Neural progenitor cell (in vitro differentiated cells): ENCODE data around the gene ZNF124. TPM values are rescaled to one million over a fixed set of nuclear protein-coding genes. Genes with fewer than 3 reads are reported as not detected.

Experiments used
- DNase-seq: peaks from one replicate; pipeline ENCODE4 v3.0.0-alpha.2; 2016; ENCODE audit warnings: low spot score
- H2AFZ ChIP-seq: fragments of 200-600 bp; sonication (generic); replicated peaks from 2 replicates; pipeline ENCODE4 v1.6.1; 2016; ENCODE audit warnings: antibody characterized with exemption
- H3F3A ChIP-seq: fragments of 200-600 bp; sonication (generic); 2 replicates; pipeline ENCODE4 v1.6.1; 2016; ENCODE audit warnings: antibody characterized with exemption, low read depth
- H3K27ac ChIP-seq: fragments of 200-600 bp; sonication (generic); 2 replicates; pipeline ENCODE4 v1.5.1; 2016; ENCODE audit warnings: mild to moderate bottlenecking
- H3K27me3 ChIP-seq: fragments of 200-600 bp; sonication (generic); 2 replicates; pipeline ENCODE4 v1.6.1; 2016; ENCODE audit warnings: mild to moderate bottlenecking, moderate library complexity
- H3K36me3 ChIP-seq: fragments of 200-600 bp; sonication (generic); 2 replicates; pipeline ENCODE4 v1.5.1; 2016
- H3K4me1 ChIP-seq: fragments of 200-600 bp; sonication (generic); 2 replicates; pipeline ENCODE4 v1.6.1; 2016; ENCODE audit warnings: mixed run types
- H3K4me2 ChIP-seq: fragments of 200-600 bp; sonication (generic); 2 replicates; pipeline ENCODE4 v1.6.1; 2016
- H3K4me3 ChIP-seq: fragments of 200-600 bp; sonication (generic); 2 replicates; pipeline ENCODE4 v1.5.1; 2016
- H3K79me2 ChIP-seq: fragments of 200-600 bp; sonication (generic); 2 replicates; pipeline ENCODE4 v1.6.1; 2016; ENCODE audit warnings: low read depth
- H3K9ac ChIP-seq: fragments of 200-600 bp; sonication (generic); 2 replicates; pipeline ENCODE4 v1.6.1; 2016
- H3K9me3 ChIP-seq: fragments of 200-600 bp; sonication (generic); 2 replicates; pipeline ENCODE4 v1.5.1; 2016; ENCODE audit warnings: low read depth
- H4K20me1 ChIP-seq: fragments of 200-600 bp; sonication (generic); 2 replicates; pipeline ENCODE4 v1.6.1; 2016; ENCODE audit warnings: low read depth
- H3K27ac Mint-ChIP-seq: 3 replicates; pipeline ENCODE4 v1.8.0; 2021; ENCODE audit warnings: mixed read lengths
- H3K27me3 Mint-ChIP-seq: 2 replicates; pipeline ENCODE4 v1.8.0; 2022; ENCODE audit warnings: low read depth, mild to moderate bottlenecking, inconsistent platforms, moderate library complexity, mixed read lengths; ENCODE audit not compliant: insufficient read depth
- H3K36me3 Mint-ChIP-seq: 3 replicates; pipeline ENCODE4 v1.8.0; 2021; ENCODE audit warnings: mixed read lengths
- H3K4me1 Mint-ChIP-seq: 3 replicates; pipeline ENCODE4 v1.8.0; 2021; ENCODE audit warnings: mixed read lengths
- H3K4me3 Mint-ChIP-seq: 3 replicates; pipeline ENCODE4 v1.8.0; 2021; ENCODE audit warnings: mild to moderate bottlenecking, moderate library complexity, mixed read lengths
- H3K9me3 Mint-ChIP-seq: 3 replicates; pipeline ENCODE4 v1.8.0; 2020; ENCODE audit warnings: mixed read lengths
- CTCF ChIP-seq: fragments of 200-600 bp; sonication (generic); IDR thresholded peaks from 2 replicates; pipeline ENCODE4 v1.5.1; 2017; ENCODE audit warnings: antibody characterized with exemption, mild to moderate bottlenecking
- EZH2 ChIP-seq: fragments of 200-600 bp; sonication (generic); IDR thresholded peaks from 2 replicates; pipeline ENCODE4 v1.6.1; 2017; ENCODE audit warnings: antibody characterized with exemption, mild to moderate bottlenecking, moderate library complexity
- EZH2phosphoT487 ChIP-seq: fragments of 200-600 bp; sonication (generic); IDR thresholded peaks from 2 replicates; pipeline ENCODE4 v1.6.1; 2017; ENCODE audit warnings: antibody characterized with exemption
- total RNA-seq: library from RNA; depleted of rRNA; stranded (reverse); fragments of >200 nt; gene quantifications from 2 replicates; pipeline ENCODE4 v1.2.3, GENCODE V29; 2015; ENCODE audit warnings: low replicate concordance

ZNF124 gene
- total RNA-seq, 1 donor from 2014 or later: 129 TPM

- Histone ChIP-seq H3K9ac (no peak overlapping the region), H3K27me3 (no peaks in the 10 kb centered on the region)
Observed at GRCh38 chr1:247180581-247180980, 8.8 kb upstream of the ZNF124 start.

GRCh38 chr1:247177755-247178154 lies 5.9 kb upstream of the ZNF124 start:
- DNase-seq: no peak
- Histone ChIP-seq H4K20me1 (no peaks in the 10 kb centered on the region), H3K9ac (no peak overlapping the region), H2AFZ (no peak overlapping the region), H3K4me1 (no peaks in the 10 kb centered on the region), H3K9me3 (no peaks in the 10 kb centered on the region), H3K36me3 (no peaks in the 10 kb centered on the region), H3F3A (no peaks in the 10 kb centered on the region), H3K27me3 (peaks cover 7% of the 10 kb centered on the region), H3K27ac (no peak overlapping the region), H3K4me2 (no peak overlapping the region), H3K79me2 (no peaks in the 10 kb centered on the region), H3K4me3 (no peak overlapping the region)
- no peak overlapping the region for H3K4me3 Mint-ChIP-seq
- H3K27me3 Mint-ChIP-seq: no peaks in the 10 kb centered on the region
- no peaks in the 10 kb centered on the region for H3K36me3 Mint-ChIP-seq
- peaks cover 12% of the 10 kb centered on the region for H3K9me3 Mint-ChIP-seq
- TF ChIP-seq EZH2 (no peak), CTCF (no peak), EZH2phosphoT487 (no peak)
- H3K27ac Mint-ChIP-seq: no peak overlapping the region
- no peaks in the 10 kb centered on the region for H3K4me1 Mint-ChIP-seq

More at GRCh38 chr1:247180581-247180980, 8.8 kb upstream of the ZNF124 start:
- Mint-ChIP-seq H3K36me3 (peaks cover 2% of the 10 kb centered on the region), H3K4me1 (no peaks in the 10 kb centered on the region), H3K27me3 (peaks cover 3% of the 10 kb centered on the region), H3K9me3 (peaks cover 28% of the 10 kb centered on the region), H3K4me3 (no peak overlapping the region), H3K27ac (no peak overlapping the region)
- Histone ChIP-seq H4K20me1 (no peaks in the 10 kb centered on the region), H3K9me3 (no peaks in the 10 kb centered on the region), H3K79me2 (no peaks in the 10 kb centered on the region), H3F3A (no peaks in the 10 kb centered on the region), H3K4me3 (no peak overlapping the region), H3K27ac (no peak overlapping the region), H2AFZ (no peak overlapping the region), H3K4me1 (no peaks in the 10 kb centered on the region), H3K36me3 (no peaks in the 10 kb centered on the region), H3K4me2 (no peak overlapping the region)
- no peak for TF ChIP-seq CTCF
- TF ChIP-seq EZH2: no peak
- no peak for TF ChIP-seq EZH2phosphoT487
- no peak for DNase-seq

- H3K4me1 Mint-ChIP-seq: no peaks in the 10 kb centered on the region
- no peak overlapping the region for H3K4me3 ChIP-seq
- no peak overlapping the region for H3K27ac ChIP-seq
- peaks cover 7% of the 10 kb centered on the region for H3K9me3 Mint-ChIP-seq
- H3K4me1 ChIP-seq: no peaks in the 10 kb centered on the region
- H3K27me3 Mint-ChIP-seq: no peaks in the 10 kb centered on the region
- H3K27me3 ChIP-seq: peaks cover 13% of the 10 kb centered on the region
- no peaks in the 10 kb centered on the region for H3K79me2 ChIP-seq
- no peak overlapping the region for H3K4me3 Mint-ChIP-seq
- H3K4me2 ChIP-seq: no peak overlapping the region
- H4K20me1 ChIP-seq: no peaks in the 10 kb centered on the region
- H3K9ac ChIP-seq: no peak overlapping the region
- H3K36me3 ChIP-seq: no peaks in the 10 kb centered on the region
- no peak overlapping the region for H2AFZ ChIP-seq
- H3K27ac Mint-ChIP-seq: peak overlapping the region; percentile 21
- H3K9me3 ChIP-seq: no peaks in the 10 kb centered on the region
- H3F3A ChIP-seq: no peaks in the 10 kb centered on the region
- peaks cover 1% of the 10 kb centered on the region for H3K36me3 Mint-ChIP-seq
- DNase-seq: no peak
- no peak for TF ChIP-seq EZH2
- no peak for TF ChIP-seq EZH2phosphoT487
- TF ChIP-seq CTCF: no peak
Observed at GRCh38 chr1:247175458-247175857, 3.6 kb upstream of the ZNF124 start.
